Measurements from ENCODE around the gene NEDD4L.
"Not testable (repeated sequence)": the region's sequence is repeated elsewhere in the genome, so short reads cannot be mapped to it uniquely, and the experiment has no call there.

NEDD4L gene

DNA sequence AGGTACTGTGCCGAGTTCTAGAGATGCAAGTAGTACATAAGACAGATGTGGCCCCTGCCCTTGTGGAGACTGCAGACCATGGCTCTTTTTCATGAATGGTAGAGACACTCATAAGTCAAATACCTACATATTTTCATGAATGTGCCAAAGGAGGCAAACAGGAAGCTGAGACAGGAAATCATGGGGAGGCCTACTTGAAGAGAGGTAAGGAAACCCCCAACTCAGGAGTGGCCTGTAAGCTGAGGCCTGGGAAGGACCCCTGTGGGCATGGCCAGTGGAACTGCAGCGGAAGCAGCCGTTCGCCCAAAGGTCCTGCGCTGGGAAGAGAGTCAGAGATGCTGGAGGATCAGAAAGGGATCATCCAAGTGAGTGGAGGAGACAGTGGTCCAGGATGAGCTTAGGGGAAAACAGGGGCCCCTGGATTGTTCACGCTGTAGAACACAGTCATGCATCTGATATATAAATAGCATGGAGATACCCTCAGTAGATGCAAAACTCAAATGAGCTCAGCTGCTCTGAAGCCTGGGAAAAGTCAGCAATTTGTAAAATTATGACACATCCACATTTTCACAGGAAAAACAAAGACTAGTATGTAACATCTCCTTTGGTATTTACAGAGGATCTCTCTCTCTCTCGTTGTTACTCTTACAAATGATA lies 228.9 kb downstream of the NEDD4L start:
- no peak for DNase-seq

DNA sequence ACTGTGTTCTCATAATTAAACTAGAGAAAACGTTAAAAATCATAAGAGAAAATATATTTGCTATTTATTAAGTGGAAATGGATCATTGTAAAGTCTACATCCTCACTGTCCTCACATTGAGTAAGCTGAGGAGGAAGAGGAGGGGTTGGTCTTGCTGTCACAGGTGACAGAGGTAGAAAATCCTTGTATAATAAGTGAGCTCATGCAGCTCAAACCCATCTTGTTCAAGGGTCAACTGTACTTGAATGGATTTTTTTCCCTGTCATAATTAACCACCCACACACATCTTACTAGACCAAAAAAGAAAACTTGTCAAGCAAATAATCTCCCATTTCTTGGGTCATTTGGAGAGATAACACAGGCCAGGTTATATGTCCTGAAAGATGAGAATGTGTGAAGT lies 231.2 kb downstream of the NEDD4L start:
- DNase-seq, result no peak

DNA sequence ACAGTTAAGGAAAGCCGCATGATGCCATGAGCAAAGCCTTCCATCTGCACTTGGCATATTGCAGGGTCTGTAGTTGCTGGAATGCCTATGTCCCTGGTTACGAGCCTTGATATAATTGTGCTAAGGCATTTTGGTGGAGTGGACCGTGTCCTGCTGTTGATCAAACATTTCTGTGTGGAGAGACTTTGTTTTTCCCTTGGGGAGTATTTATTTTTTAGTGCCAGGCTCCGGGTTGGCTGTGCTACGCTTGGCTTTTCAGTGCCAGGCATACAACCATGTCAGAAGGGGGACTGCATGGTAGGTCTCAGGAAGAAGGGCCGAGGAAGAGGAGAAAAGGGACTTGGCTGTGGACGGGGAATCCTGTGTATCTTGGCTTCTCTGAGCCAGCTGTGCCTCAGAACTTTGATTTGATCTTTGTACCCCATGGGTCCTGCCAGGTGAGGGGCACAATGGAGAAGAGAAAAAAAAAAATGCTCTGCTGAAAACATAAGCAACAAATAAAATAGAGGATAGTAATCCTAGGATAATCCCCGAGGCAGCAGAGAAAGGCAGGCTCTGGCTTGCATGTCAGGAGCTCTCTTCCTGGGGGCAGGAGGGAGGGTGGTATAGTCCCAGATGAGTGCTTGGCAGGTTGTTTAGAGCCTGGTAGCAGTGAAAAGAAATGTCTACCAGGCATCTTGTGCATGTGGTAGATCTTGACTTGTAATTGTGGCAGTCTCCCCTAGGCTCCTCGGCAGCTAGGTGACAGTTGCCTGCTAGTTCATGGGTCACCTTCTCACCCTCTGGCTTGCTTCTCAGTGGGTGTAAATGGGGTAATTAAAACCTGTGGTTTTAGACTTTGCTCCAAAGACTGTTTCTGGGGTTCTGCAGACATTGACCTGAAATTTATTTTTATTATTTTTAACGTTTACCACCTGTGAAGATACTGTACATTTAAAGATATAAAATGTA lies 233.0 kb downstream of the NEDD4L start:
- no peak for DNase-seq

DNA sequence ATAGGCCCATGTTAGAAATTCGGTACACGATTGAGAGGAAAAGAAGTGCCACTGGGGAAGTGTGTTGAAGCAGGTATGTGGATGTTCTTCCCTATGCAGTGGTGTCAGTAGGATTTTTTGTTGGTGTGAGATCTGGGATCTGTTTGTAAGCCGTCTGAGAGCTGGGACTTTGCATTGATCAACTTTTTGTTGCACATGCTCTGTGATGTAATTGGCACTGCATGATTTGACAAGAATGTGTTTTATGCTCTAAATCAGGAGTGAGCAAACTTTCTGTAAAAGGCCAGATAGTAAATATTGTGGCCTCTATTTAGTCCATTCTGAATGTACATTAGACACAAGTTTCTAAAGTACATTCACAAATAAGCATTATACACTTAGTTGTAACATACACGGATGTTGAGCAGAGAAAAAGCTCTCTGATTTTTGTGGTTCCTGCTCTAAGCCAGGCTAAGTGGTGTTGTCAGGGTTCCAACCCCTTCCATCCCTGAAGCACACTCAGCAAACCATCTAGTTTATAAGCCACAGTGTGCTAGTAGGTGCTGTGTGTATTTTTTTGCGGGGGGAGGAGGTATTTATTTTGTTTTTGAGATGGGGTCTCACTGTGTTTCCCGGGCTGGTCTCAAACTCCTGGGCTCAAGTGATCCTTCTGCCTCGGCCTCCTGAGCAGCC lies 235.6 kb downstream of the NEDD4L start:
- DNase-seq, result no peak

DNA sequence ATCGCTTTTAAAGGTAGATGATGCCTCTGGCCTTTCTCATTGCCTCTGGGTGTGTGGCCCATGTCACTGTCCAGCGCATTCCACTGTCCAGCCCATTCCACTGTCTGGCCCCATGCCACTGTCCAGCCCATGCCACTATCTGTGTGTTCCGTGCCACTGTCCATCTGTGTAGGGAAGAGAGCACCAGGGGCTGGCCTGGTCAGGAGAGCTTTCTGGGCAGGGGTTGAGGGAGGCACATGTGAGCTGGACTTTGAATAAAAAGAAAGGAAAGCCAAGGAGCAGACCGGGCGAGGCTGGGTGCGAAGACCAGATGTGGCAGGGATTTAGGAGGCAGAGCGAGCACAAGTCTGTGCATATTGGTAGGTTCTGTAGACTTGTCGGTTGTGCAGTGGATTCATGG lies 236.2 kb downstream of the NEDD4L start:
- DNase-seq, result no peak

GRCh38 chr18:58282872-58283271 lies 238.8 kb downstream of the NEDD4L start:
- not testable (repeated sequence) for DNase-seq

- no peak for DNase-seq
Observed at GRCh38 chr18:58284699-58285448, 240.8 kb downstream of the NEDD4L start.

DNA sequence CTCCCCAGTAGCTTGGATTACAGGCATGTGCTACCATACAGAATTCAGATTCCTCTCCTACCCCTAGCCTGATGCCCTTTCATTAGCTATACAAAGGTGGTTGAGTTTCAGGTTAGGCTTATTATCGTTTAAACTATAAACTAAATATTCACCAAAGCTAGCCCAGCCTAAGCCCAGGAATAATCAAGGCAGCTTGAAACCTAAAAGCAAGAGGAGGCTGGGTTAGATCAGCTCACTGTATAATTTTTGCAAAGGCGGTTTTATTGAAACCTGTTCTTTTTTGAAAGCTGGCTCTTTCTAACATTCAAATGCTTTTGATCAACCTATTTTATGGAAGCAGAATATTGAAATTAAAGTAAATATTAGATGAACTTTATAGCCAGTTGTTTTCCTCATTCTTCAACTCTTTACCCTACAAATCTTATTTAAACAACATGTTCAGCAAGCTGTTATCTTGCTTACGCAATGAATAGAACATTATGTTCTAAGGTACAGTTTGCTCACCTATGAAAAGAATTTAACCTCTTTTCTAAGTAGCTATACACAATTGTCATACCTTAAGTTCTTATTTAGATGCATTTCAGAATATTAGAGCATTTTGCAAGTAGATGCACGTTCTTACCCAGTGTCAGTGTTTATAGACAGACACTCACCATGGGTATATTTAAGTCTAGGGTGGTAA lies 241.6 kb downstream of the NEDD4L start:
- no peak for DNase-seq

DNA sequence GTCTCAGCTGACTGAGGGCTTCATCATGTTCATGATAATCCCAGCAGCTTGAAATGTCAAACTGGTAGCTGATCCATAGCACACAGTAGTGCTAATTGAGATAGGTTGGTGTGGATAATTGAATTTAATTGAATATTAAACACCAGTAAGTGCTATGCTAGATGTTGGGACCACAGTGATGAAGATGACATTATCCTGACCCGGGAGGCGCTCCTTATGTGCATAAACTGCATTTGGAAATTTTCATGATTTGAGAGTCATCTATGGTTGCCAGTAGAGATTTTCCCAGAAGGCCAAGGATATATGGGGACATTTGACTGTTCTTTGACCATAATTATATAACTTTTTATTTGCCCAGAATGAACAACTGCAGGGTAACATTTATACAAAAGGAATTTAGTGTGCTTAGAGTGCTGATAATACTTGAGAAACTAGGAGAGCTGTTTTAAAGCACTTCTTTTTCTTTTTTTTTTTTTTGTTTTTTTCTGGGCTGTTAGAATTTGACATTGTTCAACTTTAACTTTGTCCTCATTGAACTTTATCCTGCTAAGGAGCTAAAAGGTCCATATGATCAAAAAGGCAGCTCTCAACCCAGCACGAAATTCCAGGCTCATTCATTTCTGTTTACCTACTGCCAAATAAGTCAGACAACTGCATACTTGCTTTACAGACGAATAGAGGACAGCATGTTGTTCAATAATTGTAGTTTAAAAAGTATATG lies 242.8 kb downstream of the NEDD4L start:
- DNase-seq, result no peak

DNA sequence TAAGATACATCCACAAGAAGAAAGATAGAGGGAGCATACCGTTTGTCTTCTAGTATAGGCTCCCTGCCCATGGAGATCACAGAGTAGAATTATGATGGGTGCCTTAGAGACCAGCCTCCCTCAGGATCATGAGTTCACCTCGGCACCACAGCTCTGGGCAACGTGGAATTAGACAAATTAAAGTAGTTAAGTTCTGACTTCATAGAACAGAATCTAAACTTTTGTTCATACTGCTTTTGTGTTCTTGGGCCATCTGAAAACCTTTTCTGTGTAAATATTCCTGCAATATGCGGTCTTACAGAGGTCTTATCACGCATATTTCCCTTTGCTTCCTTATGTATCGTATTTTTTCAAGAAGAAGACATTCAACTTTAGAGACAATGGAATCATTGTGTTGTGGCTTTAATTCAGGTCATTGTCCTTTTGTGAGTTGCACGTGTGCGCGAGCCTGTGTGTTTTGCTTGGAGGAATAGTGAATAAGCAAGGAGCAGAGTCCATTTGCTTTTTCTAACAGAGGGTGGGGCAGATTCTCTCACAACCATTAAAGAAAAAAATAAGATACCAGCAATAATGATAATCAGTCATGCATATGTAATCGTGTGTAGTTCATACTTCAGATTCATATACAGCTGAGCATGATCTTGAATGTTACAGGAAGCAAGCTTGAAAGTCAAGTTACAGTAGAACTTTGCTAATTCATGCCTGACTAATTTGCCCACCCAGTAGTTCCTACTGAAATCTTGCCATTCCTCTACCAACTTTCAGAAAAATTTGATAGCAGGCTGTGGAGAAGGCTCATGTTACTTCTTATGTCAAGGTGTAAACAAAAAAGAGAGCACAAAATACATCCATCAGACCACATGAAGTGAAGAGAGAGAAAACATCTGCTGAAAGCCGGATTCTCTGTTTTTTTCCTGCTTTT lies 243.6 kb downstream of the NEDD4L start:
- no peak for DNase-seq

DNA sequence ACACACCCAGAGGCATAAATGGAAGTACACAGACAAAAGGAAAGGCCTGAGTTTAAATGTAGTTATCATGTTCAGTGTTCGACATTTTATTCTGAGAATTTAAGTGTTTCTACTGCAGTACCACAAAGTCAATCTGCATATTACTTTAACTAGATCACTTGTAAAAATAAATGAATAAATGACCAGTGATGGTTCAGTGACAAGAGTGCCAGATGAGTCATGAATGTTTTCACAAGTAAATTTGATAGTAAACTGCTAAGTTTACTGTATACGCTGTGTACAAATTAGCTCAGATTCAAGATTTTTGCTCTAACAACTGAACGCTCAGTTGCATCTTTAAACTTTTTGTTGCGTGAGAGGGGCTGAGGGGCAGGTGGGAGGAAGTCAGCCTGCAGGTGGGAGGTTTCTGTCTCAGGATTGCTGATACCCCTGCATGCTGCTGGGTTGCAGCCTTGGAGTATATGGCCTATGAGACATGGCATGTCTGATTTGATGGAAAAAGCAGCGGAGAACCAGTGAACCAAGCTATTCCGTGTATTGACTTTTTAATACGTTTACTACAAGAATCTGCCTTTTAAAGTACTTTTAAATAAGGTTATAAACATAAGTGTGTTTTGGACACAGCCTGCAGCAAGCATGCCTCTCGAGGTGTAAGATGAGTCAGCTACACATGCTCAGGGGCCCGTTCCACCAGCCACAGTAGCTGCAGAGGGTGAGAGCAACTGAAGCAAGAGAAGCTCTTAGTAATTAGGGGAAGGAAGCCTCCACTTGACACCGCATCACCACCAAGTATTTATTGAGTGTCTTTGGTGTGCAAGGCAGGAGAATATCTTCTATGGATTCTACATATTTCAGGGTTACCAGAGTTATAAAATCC lies 245.1 kb downstream of the NEDD4L start:
- DNase-seq, result no peak

GRCh38 chr18:58290116-58290695 lies 246.2 kb downstream of the NEDD4L start:
- no peak for DNase-seq

DNA sequence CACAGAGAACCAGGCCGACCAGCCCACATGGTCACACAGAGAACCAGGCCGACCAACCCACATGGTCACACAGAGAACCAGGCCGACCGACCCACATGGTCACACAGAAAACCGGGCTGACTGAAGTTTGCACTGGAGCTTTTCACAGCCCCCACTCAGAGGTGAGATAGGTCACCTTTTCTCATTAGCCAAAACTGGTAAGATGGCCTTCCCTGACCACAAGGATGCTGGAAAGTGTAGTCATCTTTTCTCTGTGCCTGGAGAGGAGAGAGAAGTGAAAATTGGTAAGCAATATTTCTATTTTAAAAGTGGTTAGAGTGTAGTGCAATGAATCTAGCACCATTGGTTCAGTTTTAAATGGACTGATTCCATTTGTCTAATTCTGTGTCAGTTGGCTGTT lies 247.1 kb downstream of the NEDD4L start:
- DNase-seq, result no peak

GRCh38 chr18:58292638-58293037 lies 248.6 kb downstream of the NEDD4L start:
- no peak for DNase-seq

DNA sequence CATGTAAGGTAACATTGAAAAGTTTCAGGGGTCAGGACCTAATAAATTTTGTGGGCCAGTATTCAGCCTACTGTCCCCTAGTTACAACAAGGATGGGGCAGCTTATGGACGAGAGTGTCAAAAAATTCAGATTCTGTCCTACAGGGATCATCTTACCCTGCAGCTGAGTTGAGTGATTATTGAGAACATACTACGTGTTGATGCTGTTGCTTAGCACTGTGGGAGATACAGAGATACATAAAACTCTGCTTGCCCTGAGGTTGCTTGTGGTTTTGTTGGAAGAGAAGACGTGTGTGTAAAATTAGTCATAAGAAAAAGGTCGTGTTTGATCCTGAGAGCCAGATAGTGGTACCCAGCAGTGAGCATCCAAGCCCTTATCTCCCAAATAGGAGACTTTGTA lies 253.2 kb downstream of the NEDD4L start:
- no peak for DNase-seq

- no peak for DNase-seq
Observed at GRCh38 chr18:58298251-58299134, 254.5 kb downstream of the NEDD4L start.

DNA sequence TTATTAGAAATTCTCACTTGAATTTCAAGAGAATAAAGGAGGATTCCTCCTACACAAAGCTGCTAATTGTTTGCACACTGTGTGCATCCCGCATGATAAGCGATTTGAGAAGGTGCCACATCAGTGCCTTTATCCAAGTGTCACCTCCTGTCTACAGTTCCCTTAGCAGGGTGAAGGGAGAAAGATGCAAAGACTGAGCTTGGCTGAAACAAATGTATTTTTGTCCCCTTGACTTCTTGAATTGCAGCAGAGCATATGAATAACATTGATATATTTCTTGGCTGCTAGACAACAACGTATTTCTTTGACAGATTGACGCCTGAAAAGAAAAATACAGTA lies 255.1 kb downstream of the NEDD4L start:
- DNase-seq, result no peak

DNA sequence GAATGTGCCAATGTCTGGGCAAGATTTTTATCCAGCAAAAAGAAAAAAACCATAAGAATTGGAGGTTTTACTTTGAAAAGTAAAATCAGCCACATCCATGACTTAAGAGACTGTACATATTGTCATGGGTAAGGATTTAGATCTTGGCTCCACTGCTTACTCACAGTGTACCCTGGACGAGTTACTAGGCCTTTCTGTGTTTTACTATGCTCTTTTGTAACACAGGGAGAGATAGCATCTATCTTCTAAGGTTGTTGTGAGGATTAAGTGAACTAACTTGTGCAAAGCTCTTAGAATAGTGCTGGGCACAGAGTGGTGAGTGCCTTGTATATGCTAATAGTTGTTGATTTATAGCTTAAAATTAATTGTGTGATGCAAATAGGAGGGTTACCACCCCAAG lies 255.9 kb downstream of the NEDD4L start:
- no peak for DNase-seq
